Mesenchymal stem cell (in vitro differentiated cells and primary cell): ENCODE results near the gene IRS1.

Experiments used
- DNase-seq: peaks from one replicate; pipeline ENCODE4 v3.0.0-alpha.2; 2013
- H2AFZ ChIP-seq: one replicate; pipeline ENCODE4 v1.6.1; 2013; ENCODE audit warnings: low read depth, mild to moderate bottlenecking, control low read depth, inconsistent platforms, low read length, moderate library complexity
- H2AK5ac ChIP-seq: 2 replicates; pipeline ENCODE4 v1.6.1; 2013; ENCODE audit warnings: low read length, moderate library complexity, mild to moderate bottlenecking, inconsistent platforms; ENCODE audit not compliant: severe bottlenecking
- H2BK120ac ChIP-seq: one replicate; pipeline ENCODE4 v1.6.1; 2013; ENCODE audit warnings: low read depth, mild to moderate bottlenecking, inconsistent platforms, low read length, moderate library complexity
- H2BK12ac ChIP-seq, 2 experiments: one replicate each; pipeline ENCODE4 v1.6.1; 2013; ENCODE audit warnings: inconsistent platforms in 2 of 2, low read length in 2 of 2, mild to moderate bottlenecking in 2 of 2, moderate library complexity in 2 of 2, control low read depth in 1 of 2
- H2BK15ac ChIP-seq: one replicate; pipeline ENCODE4 v1.6.1; 2013; ENCODE audit warnings: mild to moderate bottlenecking, low read depth, inconsistent platforms; ENCODE audit not compliant: poor library complexity, severe bottlenecking
- H2BK5ac ChIP-seq: 2 replicates; pipeline ENCODE4 v1.6.1; 2013; ENCODE audit warnings: low read depth, mild to moderate bottlenecking, low read length, control low read depth, inconsistent platforms; ENCODE audit not compliant: poor library complexity, severe bottlenecking
- H3K14ac ChIP-seq, 2 experiments: one replicate each; pipeline ENCODE4 v1.6.1; 2013; ENCODE audit warnings: inconsistent platforms in 2 of 2, low read length in 2 of 2, control low read depth in 1 of 2, mild to moderate bottlenecking in 1 of 2, moderate library complexity in 1 of 2
- H3K18ac ChIP-seq, 2 experiments: one replicate each; pipeline ENCODE4 v1.6.1; 2013; ENCODE audit warnings: inconsistent platforms in 2 of 2, low read length in 2 of 2, control low read depth in 1 of 2, low read depth in 1 of 2, mild to moderate bottlenecking in 1 of 2
- H3K23ac ChIP-seq, 2 experiments: one replicate each; pipeline ENCODE4 v1.6.1; 2013; ENCODE audit warnings: inconsistent platforms in 2 of 2, low read length in 2 of 2, mild to moderate bottlenecking in 2 of 2, moderate library complexity in 2 of 2, control low read depth in 1 of 2
- H3K27ac ChIP-seq: 2 replicates; pipeline ENCODE4 v1.5.1; 2013; ENCODE audit warnings: mild to moderate bottlenecking, moderate library complexity, low read length, control low read depth, inconsistent platforms; ENCODE audit not compliant: poor library complexity, severe bottlenecking
- H3K27me3 ChIP-seq, 2 experiments: 2 replicates each; pipeline versions ENCODE4 v1.6.1 to v1.7.0; 2013; ENCODE audit warnings: low read length in 2 of 2, mild to moderate bottlenecking in 2 of 2, moderate library complexity in 2 of 2, control low read depth in 1 of 2, inconsistent platforms in 1 of 2; ENCODE audit not compliant: control insufficient read depth in 1 of 2, insufficient read depth in 1 of 2
- H3K36me3 ChIP-seq, 2 experiments: 2 replicates each; pipeline versions ENCODE4 v1.6.1 to v1.7.0; 2013; ENCODE audit warnings: low read length in 2 of 2, control low read depth in 1 of 2, inconsistent platforms in 1 of 2, low read depth in 1 of 2, mild to moderate bottlenecking in 1 of 2; ENCODE audit not compliant: insufficient read depth in 2 of 2, control insufficient read depth in 1 of 2
- H3K4ac ChIP-seq, 2 experiments: one replicate each; pipeline ENCODE4 v1.6.1; 2013; ENCODE audit warnings: inconsistent platforms in 2 of 2, low read length in 2 of 2, mild to moderate bottlenecking in 2 of 2, moderate library complexity in 2 of 2, control low read depth in 1 of 2, low read depth in 1 of 2
- H3K4me1 ChIP-seq: 2 replicates; pipeline ENCODE4 v1.6.1; 2013; ENCODE audit warnings: low read depth, low read length, control low read depth; ENCODE audit not compliant: control insufficient read depth, insufficient read depth
- H3K4me2 ChIP-seq: 2 replicates; pipeline ENCODE4 v1.6.1; 2013; ENCODE audit warnings: low read length, mild to moderate bottlenecking, inconsistent platforms; ENCODE audit not compliant: poor library complexity, severe bottlenecking
- H3K4me3 ChIP-seq, 2 experiments: 2 replicates each; pipeline versions ENCODE4 v1.5.1 to v1.7.0; 2013; ENCODE audit warnings: low read length in 2 of 2, mild to moderate bottlenecking in 2 of 2, control low read depth in 1 of 2, low read depth in 1 of 2; ENCODE audit not compliant: insufficient read depth in 1 of 2
- H3K79me1 ChIP-seq: replicated peaks from 2 replicates; pipeline ENCODE4 v1.6.1; 2013; ENCODE audit warnings: mild to moderate bottlenecking, control low read depth, low read length, inconsistent platforms; ENCODE audit not compliant: poor library complexity, severe bottlenecking
- H3K9ac ChIP-seq: 2 replicates; pipeline ENCODE4 v1.7.0; 2013; ENCODE audit warnings: mild to moderate bottlenecking, low read length, moderate library complexity
- H3K9me3 ChIP-seq: 2 replicates; pipeline ENCODE4 v1.7.0; 2013; ENCODE audit warnings: mild to moderate bottlenecking, low read length; ENCODE audit not compliant: control insufficient read depth
- H4K8ac ChIP-seq: one replicate; pipeline ENCODE4 v1.6.1; 2013; ENCODE audit warnings: inconsistent platforms, mild to moderate bottlenecking, low read length, moderate library complexity
- H4K91ac ChIP-seq: one replicate; pipeline ENCODE4 v1.6.1; 2013; ENCODE audit warnings: mild to moderate bottlenecking, low read length, inconsistent platforms
- WGBS: methylation state at CpG from one replicate; pipeline ENCODE4 v1.1.7; 2013; ENCODE audit warnings: mixed read lengths; 5-methylcytosine and 5-hydroxymethylcytosine counted together

Gene IRS1

DNA sequence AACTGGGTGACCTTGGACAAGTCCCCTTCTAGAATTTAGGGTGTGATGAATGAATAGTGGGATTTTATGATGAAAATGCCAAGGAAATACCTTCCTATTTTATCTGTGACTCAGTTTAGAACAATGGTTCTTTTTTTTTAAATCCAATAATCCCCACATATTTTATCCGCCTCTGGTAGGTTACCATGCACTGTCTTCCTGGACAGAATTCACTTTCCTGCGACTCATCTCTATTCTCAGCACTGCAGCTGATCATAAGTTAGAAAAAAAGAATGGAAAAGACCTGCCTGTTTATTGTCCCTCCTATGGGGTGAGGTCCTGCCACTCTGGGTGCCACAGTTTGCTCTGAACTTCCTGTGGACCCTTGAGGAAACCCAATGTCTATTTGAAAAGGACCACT lies 73.1 kb downstream of the IRS1 start:
- no peaks in the 10 kb centered on the region for H3K27me3 ChIP-seq
- H3K4me3 ChIP-seq, result no peak overlapping the region
- peak overlapping the region; percentile 19 to 48 for H3K18ac ChIP-seq
- DNase-seq, result no peak
- no peak overlapping the region for H2AK5ac ChIP-seq
- no peak overlapping the region for H3K23ac ChIP-seq
- WGBS, result 67% methylated on average over 2 of the region's 2 CpGs
- H2BK5ac ChIP-seq, result no peak overlapping the region
- no peak overlapping the region for H3K4ac ChIP-seq
- no peaks in the 10 kb centered on the region for H3K9me3 ChIP-seq
- peak overlapping the region; percentile 57 for H4K8ac ChIP-seq
- H4K91ac ChIP-seq, result no peak overlapping the region
- H3K27ac ChIP-seq, result no peak overlapping the region
- H3K4me1 ChIP-seq, result no peaks in the 10 kb centered on the region
- H3K36me3 ChIP-seq, result no peaks in the 10 kb centered on the region
- H3K79me1 ChIP-seq, result no peaks in the 10 kb centered on the region
- H2AFZ ChIP-seq, result no peak overlapping the region
- no peak overlapping the region for H3K4me2 ChIP-seq
- H2BK120ac ChIP-seq, result peak overlapping the region; percentile 34
- no peak overlapping the region for H3K9ac ChIP-seq
- no peak overlapping the region for H3K14ac ChIP-seq
- H2BK12ac ChIP-seq, result peak overlapping the region; percentile 59 to 63
- no peak overlapping the region for H2BK15ac ChIP-seq

DNA sequence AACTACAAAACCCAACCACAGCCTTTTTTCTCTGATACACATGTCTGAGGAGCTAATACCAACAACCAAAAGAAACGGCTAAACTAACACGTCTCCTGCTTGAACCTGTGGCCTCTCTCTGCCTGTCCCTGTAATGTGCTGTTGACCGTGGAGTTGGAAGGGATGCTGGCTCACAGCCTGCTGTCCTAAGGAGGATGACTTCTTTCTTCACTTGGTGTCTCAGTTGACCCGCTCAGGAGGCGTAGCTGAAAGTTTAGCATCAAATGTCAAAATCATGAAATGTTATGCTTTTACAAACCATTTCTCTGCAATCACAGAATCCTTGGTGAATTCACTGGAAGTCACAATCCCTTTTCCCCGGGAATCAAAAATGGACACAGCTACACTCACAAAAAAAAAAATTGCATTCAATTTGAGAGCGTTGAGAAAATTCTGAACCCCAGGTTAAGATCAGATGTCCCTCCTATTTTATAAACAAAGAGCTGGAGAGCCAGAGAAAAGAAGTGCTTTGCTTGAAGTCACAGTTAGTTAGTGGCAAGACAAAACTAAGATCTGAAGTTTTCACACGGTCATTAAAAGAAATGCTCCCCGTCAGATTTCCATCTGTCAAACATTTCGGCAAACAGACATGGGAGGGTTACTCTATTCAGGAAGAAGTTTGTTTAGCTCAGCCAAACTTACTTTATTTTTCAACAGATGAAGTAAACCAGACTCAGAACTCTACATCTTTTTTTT lies 74.3 kb downstream of the IRS1 start:
- no peaks in the 10 kb centered on the region for H3K27me3 ChIP-seq
- H3K79me1 ChIP-seq, result no peaks in the 10 kb centered on the region
- no peak overlapping the region for H3K9ac ChIP-seq
- DNase-seq, result peak; percentile 86
- H2BK5ac ChIP-seq, result no peak overlapping the region
- no peak overlapping the region for H2AFZ ChIP-seq
- H4K8ac ChIP-seq, result peak overlapping the region; percentile 33
- H3K4me3 ChIP-seq, result no peak overlapping the region
- H2AK5ac ChIP-seq, result no peak overlapping the region
- H2BK15ac ChIP-seq, result no peak overlapping the region
- H2BK120ac ChIP-seq, result peak overlapping the region; percentile 12
- peak overlapping the region; percentile 15 for H4K91ac ChIP-seq
- 30% methylated on average over 8 of the region's 10 CpGs for WGBS
- no peak overlapping the region for H3K27ac ChIP-seq
- peak overlapping the region; percentile 7 to 91 for H2BK12ac ChIP-seq
- no peaks in the 10 kb centered on the region for H3K36me3 ChIP-seq
- no peak overlapping the region for H3K4me2 ChIP-seq
- H3K18ac ChIP-seq, result peak overlapping the region; percentile 1 to 94
- H3K4ac ChIP-seq, result peak overlapping the region; percentile 57 to 71
- H3K14ac ChIP-seq, result no peak overlapping the region
- H3K4me1 ChIP-seq, result no peaks in the 10 kb centered on the region
- H3K9me3 ChIP-seq, result no peaks in the 10 kb centered on the region
- peak overlapping the region in 1 of 2 experiments; percentile 96 for H3K23ac ChIP-seq

DNA sequence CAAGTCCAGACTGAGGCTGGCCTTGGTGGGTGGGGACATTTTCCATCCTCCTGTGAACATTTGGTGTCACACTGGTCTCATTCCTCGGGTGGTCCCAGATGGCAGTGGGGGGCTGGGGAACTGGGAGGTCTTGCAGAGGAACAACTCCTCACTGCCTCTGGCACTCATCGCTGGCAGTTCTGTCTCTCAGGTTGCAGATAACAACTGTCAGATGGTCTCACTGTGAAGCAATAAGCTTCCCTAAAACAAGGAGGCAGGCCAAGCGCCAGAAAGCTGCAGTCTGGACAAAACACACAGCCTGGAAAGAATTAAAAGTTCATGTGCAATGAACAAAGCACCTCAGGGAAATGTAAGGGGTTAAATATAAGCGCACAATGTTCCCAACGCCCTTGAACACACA lies 78.1 kb downstream of the IRS1 start:
- H3K9me3 ChIP-seq, result no peaks in the 10 kb centered on the region
- peak overlapping the region in 1 of 2 experiments; percentile 26 for H3K14ac ChIP-seq
- H3K18ac ChIP-seq, result peak overlapping the region; percentile 67 to 83
- no peak overlapping the region for H2AK5ac ChIP-seq
- H2BK12ac ChIP-seq, result peak overlapping the region; percentile 97 to 99
- H2AFZ ChIP-seq, result no peak overlapping the region
- peak overlapping the region; percentile 35 for H4K8ac ChIP-seq
- no peaks in the 10 kb centered on the region for H3K79me1 ChIP-seq
- peak overlapping the region; percentile 24 to 73 for H3K4ac ChIP-seq
- no peak overlapping the region for H3K23ac ChIP-seq
- no peak overlapping the region for H2BK5ac ChIP-seq
- WGBS, result 56% methylated on average over 5 of the region's 5 CpGs
- H3K36me3 ChIP-seq, result no peaks in the 10 kb centered on the region
- H2BK120ac ChIP-seq, result peak overlapping the region; percentile 52
- no peaks in the 10 kb centered on the region for H3K27me3 ChIP-seq
- no peak for DNase-seq
- H3K4me2 ChIP-seq, result no peak overlapping the region
- H4K91ac ChIP-seq, result peak overlapping the region; percentile 57
- H3K4me1 ChIP-seq, result no peaks in the 10 kb centered on the region
- H3K9ac ChIP-seq, result no peak overlapping the region
- H2BK15ac ChIP-seq, result peak overlapping the region; percentile 80
- H3K4me3 ChIP-seq, result no peak overlapping the region
- H3K27ac ChIP-seq, result no peak overlapping the region

DNA sequence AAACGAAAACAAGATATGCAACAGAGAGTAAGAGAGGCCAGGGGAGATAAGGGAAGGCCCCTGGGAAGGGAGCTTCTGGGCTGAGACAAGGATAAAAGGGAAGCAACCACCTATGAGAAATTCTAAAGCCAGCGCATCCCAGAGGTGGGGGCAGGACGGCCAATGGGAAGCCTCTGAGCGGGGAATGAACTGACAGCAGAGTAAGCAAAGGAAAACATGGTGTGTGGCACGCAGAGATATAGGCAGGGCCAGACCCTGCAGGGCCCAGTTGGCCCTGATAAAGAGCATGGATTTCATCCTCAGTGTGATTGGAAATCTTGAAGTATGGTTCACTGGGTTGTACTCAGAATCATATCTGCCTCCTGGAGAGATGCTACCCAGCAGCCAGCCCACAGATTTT lies 78.7 kb downstream of the IRS1 start:
- no peak overlapping the region for H2AFZ ChIP-seq
- H4K91ac ChIP-seq, result peak overlapping the region; percentile 57
- H3K23ac ChIP-seq, result peak overlapping the region in 1 of 2 experiments; percentile 40
- no peaks in the 10 kb centered on the region for H3K79me1 ChIP-seq
- no peak overlapping the region for H3K4me3 ChIP-seq
- no peak overlapping the region for H3K4me2 ChIP-seq
- peak overlapping the region; percentile 97 to 99 for H2BK12ac ChIP-seq
- peak overlapping the region; percentile 35 for H4K8ac ChIP-seq
- WGBS, result 44% methylated on average over 5 of the region's 5 CpGs
- no peaks in the 10 kb centered on the region for H3K36me3 ChIP-seq
- H2BK120ac ChIP-seq, result peak overlapping the region; percentile 52
- H2AK5ac ChIP-seq, result no peak overlapping the region
- peak overlapping the region in 1 of 2 experiments; percentile 64 for H3K14ac ChIP-seq
- H3K4ac ChIP-seq, result peak overlapping the region; percentile 24 to 73
- H3K18ac ChIP-seq, result peak overlapping the region; percentile 67 to 83
- H3K27me3 ChIP-seq, result no peaks in the 10 kb centered on the region
- H3K4me1 ChIP-seq, result no peaks in the 10 kb centered on the region
- no peak overlapping the region for H3K9ac ChIP-seq
- H3K27ac ChIP-seq, result no peak overlapping the region
- H2BK15ac ChIP-seq, result no peak overlapping the region
- H3K9me3 ChIP-seq, result no peaks in the 10 kb centered on the region
- no peak overlapping the region for H2BK5ac ChIP-seq
- DNase-seq, result no peak
